ENCODE results near the gene PDE4D.

The PDE4D gene

DNA sequence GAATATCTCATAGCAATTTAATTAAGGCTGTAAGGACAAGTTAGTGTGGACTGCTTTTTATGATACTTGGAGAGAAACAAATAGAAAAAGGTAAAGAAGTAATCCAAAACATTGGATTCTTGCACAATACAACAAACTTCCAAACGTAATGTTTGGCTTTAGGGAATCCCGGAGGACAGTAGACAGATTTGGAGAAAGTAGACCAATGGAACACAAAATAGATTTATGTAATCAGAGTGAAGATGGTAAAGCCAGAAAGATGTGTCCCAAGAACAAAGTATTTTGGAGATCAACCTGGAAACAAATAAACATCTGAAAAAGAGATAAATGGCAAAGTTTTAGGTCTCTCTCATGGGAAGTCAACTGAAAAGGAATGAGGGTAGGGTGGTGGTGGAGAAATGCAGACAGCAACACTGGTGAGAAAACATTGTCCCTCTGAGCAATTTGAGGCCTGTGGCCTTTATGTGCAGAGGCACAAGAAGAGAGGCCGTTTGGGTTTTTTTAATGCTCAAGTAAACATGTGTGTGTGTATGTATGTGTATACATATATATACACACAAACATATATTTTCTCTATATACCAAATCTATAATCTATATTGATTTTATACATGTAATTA is 620.6 kb downstream of the PDE4D start:
- DNase-seq, result no peak

DNA sequence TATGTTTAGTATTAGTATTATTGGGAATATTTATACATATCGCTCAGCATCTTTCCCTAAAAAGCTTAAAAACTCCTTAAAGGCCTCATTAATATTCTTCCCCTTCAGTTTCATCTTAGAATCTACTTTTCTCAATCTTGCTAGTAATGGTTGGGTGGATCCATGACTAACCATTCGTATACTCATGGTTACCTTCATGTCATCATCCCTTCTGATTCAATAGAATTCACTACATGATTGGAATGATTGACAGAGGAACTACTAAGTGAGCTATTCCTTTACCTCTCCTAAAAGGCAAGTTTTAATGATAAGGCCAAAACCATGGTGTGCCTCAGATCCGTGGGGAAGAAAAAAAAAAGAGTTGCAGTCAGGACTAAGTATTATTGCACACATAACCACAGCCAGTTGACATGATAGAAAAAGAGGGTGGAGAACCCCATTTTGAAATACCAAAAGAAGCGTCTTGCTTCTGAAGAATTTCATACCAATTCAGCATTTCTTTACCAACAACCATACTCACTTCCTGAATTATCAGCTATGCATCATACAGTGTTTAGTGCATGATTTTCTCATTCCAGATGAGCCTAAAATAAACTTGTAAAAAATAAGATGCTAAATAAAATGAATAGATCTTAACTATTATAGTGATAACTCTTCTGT is 624.6 kb downstream of the PDE4D start:
- DNase-seq, result no peak

DNA sequence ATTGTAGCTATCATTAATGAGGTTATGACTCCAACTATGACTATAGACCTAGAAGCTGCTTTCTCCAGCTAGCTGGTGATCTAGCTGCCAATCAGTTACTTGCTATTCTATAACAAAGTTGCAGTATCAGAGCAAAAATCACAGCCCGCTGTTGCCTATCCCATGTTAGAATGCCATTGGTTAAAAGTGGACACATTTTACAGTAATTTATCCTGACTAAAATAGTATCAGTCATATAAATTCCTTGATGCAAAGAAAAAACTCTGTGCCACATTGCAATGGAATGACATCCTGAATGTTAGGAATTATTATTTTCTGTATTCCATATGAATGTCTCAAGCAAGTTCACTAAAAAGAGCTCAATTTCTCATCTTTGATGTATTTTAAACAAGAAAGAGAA is 626.5 kb downstream of the PDE4D start:
- DNase-seq, result no peak

DNA sequence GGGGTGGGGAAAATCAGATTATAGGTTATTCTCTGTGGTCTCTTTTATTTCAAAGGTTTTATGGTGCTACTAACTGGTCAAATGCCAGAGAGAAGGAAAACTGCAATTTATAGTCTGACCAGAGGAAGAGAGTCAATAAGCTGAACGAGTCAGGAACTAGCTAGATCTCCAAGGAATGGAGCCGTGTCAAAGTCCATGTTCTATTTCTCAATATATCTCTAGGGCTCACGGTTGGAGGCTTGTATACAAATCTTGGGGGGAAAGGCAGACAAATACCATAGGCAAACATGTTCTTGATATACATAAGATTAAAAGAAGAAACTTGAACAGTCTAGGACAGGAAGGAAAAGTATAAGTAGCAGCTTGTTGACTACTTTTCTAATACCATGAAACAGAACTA is 627.1 kb downstream of the PDE4D start:
- no peak for DNase-seq

DNA sequence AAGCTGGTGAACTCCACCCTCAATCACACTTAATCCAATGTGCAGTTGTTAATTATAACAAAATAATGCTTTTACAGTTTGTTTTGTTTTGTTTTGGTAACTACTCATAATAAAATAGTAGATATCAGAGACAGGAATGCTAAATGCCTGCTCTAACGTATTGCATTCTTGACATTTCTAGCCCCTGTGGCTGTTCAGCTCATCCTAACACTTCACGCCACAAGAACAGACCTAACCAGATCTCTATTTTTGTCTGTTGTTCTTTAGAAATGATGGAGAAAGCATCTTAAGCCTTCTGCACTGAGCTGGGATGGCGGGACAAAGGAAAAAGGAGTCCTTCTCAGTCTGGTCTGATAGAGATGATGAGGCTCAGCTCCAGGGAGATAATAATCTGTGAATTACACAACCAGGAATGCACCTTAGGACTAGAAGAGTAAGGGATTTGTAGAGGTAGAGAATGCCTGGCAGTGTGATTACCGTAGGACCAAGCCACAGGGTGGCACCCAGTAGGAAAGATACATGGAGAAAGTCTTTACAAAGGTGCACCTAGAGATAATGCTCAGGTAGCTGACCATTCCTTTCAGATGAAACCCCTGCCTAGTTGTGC is 628.8 kb downstream of the PDE4D start:
- no peak for DNase-seq

DNA sequence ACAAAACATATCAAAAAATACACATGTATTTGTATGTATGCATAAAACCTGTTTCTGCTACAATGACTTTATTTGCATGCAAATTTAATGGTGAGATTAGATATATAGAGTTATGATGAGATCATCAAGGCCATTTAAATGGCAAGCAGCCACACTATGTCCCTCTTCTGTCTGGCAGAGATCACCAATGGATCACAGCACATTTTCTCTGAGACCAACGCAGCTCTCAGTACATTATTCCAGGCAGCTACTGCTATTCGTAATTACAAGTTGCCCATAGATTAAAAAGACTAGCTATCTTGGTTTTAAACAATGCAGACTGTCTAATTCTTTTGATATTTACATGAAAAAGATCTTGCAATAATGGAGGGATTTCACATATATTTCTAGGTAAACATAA is 629.5 kb downstream of the PDE4D start:
- no peak for DNase-seq

DNA sequence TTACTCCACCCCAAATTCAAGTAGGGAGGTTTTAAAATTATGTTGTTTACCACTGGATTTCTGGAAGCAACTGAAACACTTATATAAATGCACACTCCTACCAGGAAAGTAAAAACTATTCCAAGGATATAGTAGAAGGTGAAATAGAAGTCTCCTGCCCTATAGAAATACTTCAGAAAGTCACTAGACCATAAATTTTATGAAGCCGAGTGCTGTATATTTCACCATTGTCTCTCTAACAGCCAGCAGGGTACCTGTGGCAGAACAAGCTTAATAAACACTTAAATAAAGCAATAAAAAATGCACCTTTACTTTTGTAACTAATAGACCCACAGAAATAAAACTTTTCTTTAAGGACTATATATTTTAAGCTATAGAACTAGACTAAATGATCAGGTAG is 631.6 kb downstream of the PDE4D start:
- no peak for DNase-seq

DNA sequence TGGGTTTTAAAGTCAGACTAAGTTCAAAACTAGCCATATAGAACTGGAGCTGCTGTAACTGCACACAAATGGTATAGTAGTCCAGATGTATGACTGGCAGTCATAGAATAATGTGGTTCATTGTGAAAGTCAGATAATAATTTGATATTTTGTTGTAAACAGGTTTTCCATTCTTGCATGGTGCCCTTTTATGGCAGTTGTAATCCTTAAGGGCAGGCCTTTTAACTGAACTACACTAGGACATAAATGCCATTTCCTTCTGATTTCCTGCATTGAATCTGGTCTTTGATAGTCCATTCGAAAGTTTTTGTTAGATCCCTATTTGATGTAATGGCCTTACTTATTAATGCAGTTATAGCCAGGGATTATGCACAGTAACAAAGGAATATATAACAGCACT is 632.6 kb downstream of the PDE4D start:
- no peak for DNase-seq

DNA sequence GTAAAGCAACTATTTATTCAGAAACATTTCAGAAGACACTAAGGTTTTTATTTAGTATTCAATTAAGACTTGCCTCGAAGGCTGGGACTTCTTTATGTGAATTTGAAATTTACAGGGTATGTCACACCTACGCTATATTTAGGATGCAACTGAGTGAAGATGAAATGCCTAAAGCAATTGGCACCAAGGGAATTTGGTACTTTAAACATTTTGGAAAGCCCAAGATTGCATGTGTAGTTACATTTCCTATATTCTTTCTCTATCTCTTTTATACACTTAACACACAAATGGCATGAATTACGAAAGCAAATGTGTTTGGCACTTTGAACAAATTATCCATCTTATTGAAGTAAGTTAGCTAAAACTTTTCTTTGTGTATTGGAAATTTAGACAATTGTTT is 633.3 kb downstream of the PDE4D start:
- DNase-seq, result no peak

DNA sequence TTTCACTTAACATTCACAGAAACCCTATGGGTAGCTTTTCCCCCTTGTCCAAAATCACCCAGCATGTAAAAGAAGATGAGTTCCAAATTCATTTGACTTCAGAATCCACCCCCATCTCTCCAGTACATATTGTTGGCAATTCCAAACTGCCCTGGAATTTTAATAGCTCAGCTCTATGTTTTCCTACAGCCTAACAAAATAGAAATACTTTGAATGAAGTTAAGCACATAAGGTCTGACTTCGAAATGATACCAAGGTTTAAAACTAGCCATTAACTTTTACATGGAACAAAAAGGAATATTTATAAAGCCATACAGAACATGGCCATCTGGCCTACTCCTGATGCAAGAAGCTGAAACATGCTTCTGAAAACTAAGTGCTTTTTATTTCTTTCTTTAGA is 634.3 kb downstream of the PDE4D start:
- no peak for DNase-seq

DNA sequence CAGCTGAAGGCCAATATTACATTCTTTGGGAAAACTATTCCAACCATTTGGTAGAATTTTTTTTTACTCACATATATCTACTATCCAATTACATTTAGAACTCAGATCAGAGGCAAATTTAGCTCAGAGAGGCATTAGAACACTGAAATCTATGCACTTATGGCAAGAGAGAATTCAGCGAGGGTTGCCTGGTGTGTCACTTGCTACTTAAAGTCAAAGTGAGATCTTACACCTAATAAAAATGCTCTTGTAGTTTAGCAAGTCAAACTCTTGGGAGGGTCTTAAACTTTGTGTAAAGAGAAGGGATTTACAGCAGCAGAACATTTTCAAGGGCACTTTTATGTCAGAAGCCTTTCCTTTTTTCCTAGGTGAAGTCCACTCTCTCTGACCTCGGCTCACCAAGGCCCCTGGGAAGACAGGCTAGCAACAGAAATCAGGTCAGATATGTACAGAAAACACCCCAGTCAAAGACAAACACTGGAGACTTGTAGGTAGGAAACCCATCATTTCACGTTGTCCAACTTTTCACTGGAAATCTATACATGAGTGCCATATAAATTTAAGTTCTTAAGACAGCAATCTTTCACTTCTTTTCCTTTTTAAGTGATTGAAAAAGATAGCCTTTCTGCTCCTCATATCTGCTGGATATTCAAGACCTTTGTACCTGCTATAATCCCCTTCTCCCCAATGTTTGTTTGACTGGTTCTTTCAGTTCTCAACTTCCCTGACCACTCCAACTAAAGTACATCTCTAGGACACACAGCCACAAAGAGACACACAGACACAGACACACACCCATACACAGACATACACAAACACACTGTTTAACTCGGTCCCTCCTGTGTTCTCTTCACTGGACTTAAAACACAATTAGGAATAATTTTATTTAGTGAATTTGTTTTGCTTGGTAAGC is 635.8 kb downstream of the PDE4D start:
- no peak for DNase-seq

DNA sequence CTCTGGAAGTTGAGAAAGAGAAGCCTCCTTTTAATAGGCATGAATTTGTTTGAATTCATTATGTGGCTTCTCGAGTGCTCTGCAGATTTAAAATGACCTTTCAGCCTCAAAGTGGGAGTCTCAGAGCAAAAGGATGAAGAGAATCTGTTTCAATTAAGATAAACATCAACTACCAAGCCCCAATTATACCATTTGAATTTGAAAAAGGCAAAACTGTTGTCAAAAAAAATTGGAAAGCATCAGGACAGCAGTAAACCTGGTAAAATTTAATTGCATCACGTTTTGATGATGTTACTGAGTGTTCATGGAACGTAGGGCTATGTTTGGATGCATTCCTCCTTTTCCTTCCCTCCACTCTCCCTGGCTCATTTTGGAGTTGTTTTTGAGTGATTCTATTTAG is 637.2 kb downstream of the PDE4D start:
- no peak for DNase-seq

DNA sequence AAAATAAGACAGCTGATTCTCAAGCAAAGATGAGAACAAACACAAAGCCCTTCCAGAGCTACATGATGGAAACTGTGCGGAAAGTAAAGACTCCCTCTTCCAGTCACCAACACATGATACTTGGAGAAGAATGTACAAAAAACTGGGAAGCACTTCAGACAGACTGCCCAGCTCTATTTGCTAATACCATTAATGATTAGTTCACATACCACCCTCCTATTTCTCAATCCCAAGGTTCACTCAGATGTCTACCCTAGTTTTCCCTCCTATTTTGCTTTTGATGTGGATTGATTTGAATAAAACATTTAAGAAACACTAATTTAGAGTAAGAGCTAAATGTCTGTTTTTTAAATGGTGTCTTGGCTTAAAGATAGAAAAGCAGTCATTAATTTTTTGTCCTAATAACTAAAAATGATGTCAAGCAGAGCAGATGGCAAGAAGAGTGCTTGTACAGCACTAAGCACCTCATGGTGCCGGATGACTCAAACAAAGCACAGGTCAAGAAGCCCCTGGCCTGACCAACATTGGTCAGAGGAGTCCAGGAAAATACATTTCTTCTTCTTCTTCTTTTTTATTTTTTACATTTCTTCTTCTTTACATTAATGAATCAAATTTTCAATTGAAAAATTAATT is 639.4 kb downstream of the PDE4D start:
- no peak for DNase-seq

DNA sequence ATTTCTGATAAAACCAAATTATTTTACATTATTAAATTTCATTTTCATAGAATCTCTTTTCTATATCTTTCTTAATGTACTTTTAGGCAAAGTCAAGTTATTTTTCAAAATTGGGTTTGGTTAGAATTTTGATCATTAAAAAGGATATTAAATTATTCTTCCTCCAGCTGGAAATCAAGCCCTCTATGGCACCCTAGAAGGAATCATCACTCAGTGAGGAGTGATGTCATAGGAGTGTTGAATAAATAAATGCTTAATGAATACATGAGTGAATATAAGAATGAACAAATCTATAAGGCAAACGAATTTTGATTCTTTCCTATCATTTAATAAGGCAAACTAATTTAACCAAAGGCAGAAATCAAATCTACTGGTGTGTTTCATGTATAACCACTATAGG is 639.9 kb downstream of the PDE4D start:
- DNase-seq, result no peak

DNA sequence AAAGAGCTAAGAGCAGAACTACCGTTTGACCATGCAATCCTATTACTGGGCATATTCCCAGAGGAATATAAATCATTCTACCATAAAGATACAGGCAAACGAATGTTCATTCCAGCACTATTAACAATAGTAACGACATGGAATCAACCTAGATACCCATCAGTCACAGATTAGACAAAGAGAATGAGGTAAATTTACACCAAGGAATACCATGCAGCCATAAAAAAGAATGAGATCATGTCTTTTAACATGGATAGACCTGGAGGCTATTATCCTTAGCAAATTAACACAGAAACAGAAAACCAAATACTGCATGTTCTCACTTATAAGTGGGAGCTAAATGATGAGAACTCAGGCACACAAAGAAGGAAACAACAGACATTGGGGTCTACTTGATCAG is 641.9 kb downstream of the PDE4D start:
- no peak for DNase-seq

DNA sequence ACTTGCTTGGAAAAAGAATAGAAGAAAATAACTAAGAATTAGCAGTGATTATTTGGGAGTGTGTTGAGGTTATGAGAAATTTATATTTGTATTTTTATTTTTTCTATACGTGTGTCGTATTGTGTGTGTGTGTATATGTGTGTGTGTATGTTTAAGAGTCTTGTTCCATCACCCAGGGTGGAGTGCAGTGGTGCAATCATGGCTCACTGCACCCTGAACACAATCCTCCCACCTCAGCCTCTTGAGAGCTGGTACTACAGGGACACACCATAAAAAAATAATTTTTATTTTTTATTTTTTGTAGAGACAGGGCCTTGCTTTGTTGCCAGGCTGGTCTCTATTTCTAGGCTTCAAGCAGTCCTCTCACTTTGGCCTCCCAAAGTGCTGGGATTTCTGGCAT is 643.8 kb downstream of the PDE4D start:
- no peak for DNase-seq

DNA sequence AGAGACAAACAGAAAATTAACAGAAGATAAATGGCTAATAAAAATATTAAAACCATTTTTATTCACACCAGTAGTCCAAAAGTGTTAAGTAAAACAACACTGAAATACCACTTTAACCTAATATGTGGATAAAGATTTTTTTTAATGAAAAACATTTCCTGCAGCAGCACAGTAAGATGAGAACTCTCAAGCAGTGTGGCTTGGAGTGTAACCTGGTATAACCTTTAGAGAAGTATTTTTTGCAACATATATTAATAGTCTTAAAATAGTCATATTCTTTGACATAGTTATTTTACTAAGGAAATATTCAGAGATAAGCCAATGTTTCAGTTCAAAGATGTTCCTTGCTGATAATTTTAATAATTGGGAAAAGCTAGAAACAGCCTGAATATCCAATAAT is 644.4 kb downstream of the PDE4D start:
- no peak for DNase-seq

DNA sequence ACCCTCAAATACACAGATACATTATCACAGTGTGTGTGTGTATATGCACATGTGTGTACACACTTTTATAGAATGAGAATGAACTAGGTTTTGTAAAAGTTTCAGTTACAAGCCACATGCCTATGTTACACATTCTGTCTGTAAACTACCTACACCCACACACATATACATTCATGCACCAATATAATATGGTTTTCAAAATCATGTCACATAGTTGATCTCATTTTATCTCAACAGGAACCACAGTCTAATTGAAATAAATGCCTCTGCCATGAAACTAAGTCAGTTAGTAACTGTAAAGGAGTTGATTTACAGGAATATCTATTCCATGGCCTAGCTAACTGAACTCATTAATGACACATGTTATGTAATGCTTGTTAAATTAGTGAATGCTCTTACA is 646.6 kb downstream of the PDE4D start:
- DNase-seq, result no peak

DNA sequence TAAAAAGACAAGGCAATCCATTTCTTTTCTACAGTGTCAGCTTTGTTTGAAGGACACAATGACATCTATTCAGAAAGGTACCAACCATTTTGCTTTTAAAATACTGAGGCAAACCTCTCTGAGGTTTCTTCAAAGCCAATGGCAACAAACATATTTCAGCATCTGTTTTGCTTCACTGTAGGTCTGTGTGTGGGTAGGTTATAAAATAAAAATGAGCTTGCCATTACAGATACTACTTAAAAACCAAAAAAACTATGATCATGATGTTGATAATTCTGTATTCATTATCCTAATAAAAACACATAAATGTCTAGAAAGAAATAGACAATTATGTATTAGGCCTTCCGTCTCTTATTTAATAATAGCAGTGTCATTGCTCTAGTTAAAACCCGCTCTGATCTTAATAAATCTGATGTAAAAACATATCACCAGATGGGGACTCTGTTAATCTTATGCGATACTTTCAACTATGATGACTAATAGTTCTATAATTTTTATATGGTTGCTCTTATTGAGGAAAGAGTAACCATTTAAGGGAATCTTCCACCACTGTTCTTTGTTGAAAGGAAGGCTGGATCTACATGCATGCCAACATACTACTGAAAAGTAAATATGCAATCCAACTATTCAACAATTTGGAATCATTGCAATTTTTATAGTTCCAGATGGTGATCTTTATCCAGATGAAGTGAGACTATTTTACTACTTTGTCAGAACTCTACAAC is 647.2 kb downstream of the PDE4D start:
- DNase-seq, result no peak

DNA sequence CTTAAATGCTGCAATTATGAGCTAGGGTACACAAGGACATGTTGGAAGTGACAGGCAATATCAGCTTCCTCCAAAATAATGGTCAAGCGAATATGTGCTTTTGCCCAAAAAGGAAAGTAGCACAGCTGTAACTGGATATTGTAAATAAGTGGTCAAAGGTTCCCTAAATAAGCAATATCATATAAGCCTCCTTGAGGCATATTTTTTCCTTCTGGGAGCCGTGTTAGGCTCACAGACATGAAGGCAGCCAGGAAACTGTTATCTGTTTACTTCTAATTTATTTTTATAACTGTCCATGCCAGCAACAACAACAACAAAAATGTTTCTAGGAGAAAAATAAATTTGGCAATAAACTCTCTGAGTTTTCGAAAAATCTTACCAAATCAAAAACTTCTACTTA is 648.3 kb downstream of the PDE4D start:
- no peak for DNase-seq

DNA sequence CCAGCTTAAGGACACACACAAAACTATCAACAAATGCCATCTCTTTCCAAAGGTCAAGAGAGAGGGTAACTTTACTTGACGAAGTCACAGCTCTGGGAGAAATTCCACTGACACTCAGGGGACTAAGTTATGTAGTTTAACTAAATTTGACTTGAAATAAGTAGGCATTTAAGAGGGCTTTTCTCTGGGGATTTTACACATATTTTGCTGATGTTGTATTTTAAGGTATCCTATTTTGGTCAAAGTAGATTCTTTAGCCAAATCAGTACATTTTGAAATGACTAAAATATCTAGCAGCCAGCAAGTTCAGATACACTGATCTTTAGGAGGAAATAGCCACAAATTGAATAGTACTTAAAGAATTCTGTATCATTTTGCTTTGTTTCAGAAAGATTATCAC is 652.0 kb downstream of the PDE4D start:
- no peak for DNase-seq

DNA sequence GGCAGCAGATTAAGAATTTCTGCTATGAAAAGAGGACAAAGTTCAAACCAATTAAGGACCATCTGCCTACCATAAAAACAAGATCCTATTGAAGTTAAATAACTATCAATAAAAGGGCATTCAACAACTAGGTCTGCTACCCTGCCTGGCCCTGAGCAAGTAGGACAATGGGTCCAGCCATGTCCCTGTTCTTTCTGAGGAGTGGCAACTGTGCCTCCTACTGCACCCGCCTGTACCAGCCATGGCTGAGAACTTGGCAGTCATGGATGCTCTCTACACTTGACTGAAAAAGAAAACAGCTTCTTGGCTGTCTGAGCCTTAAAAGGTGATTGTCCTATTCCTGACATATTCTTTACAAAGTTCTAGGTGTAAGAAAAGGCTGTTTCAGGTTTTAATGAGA is 652.4 kb downstream of the PDE4D start:
- no peak for DNase-seq

Measured in activated T-cell treated with anti-CD3 and anti-CD28 coated beads, Interleukin-2, amount 50 U/mL, for 1 hour (primary cell).